K562 treated with DMSO at 1 percent for 4 hours (cell line): ENCODE data around the gene NAA60. TPM values are rescaled to one million over a fixed set of nuclear protein-coding genes. Genes with fewer than 3 reads are reported as not detected.

ENCODE experiments used
- total RNA-seq: library from RNA; unstranded; fragments of 300-600 nt; gene quantifications from 2 replicates; pipeline ENCODE4 v1.2.3, GENCODE V29; 2022; ENCODE audit not compliant: insufficient read depth

NAA60 gene
- 37.2 and 45.1 TPM in 2 replicates for total RNA-seq

GRCh38 chr16:3443108-3444031 is at the start of gene NAA60, which contains the start of gene ZNF597:
NAA60 (plus strand) TSS chr16:3443680; CDS start chr16:3476228, 32,548 bp downstream.
ZNF597 (minus strand) TSS chr16:3443504; CDS start chr16:3443153, 351 bp downstream.

GRCh38 chr16:3400779-3401688 is 42.4 kb upstream of the NAA60 start, which contains the start of the genes ZNF174 and ZSCAN32:
ZNF174 (plus strand) TSS chr16:3401215; CDS start chr16:3402005, 790 bp downstream.
ZSCAN32 (minus strand) TSS chr16:3401004; CDS start chr16:3397557, 3,447 bp downstream.

GRCh38 chr16:3495176-3495575 is 51.7 kb downstream of the NAA60 start, which contains the start of gene C16orf90:
C16orf90 (minus strand) TSS chr16:3495489; CDS start chr16:3495421, 68 bp downstream.

Other genes starting within 250 kb of the NAA60 start
- gene ZNF200, start 208.5 kb upstream of the NAA60 start, total RNA-seq: 8.6 and 14.7 TPM in 2 replicates
- not detected in 2 replicates for gene MEFV, start 187.0 kb upstream of the NAA60 start, total RNA-seq
- 27.5 and 30.6 TPM in 2 replicates for gene ZNF263, start 160.2 kb upstream of the NAA60 start, total RNA-seq
- 0.86 and 0.98 TPM in 2 replicates for gene TIGD7, start 138.2 kb upstream of the NAA60 start, total RNA-seq
- gene ZNF75A, start 138.2 kb upstream of the NAA60 start, total RNA-seq: 6.4 and 9.8 TPM in 2 replicates
- not detected in 2 replicates for gene OR2C1, start 87.8 kb upstream of the NAA60 start, total RNA-seq
- gene ZSCAN32, start 42.7 kb upstream of the NAA60 start, total RNA-seq: 10.3 and 11.8 TPM in 2 replicates
- 10.9 and 14.2 TPM in 2 replicates for gene ZNF174, start 42.5 kb upstream of the NAA60 start, total RNA-seq
- 0.34 and 0.56 TPM in 2 replicates for gene ZNF597, start 176 bp upstream of the NAA60 start, total RNA-seq
- not detected in 2 replicates for gene C16orf90, start 51.8 kb downstream of the NAA60 start, total RNA-seq
- gene CLUAP1, start 57.3 kb downstream of the NAA60 start, total RNA-seq: 1.1 and 3.4 TPM in 2 replicates
- gene NLRC3, start 133.7 kb downstream of the NAA60 start, total RNA-seq: 0.13 TPM in 1 of 2 replicates, not detected in the other
- gene SLX4, start 167.9 kb downstream of the NAA60 start, total RNA-seq: 3.3 and 4.5 TPM in 2 replicates
- gene DNASE1, start 211.0 kb downstream of the NAA60 start, total RNA-seq: 21.6 and 35.9 TPM in 2 replicates